Keratinocyte (primary cell): ENCODE measurements around the gene KLHL29. TPM values are rescaled to one million over a fixed set of nuclear protein-coding genes. Genes with fewer than 3 reads are reported as not detected.
A peak's percentile ranks its signal among the peaks of the same experiment; 100 is the strongest.

Source experiments
- DNase-seq: peaks from one replicate; pipeline ENCODE4 v3.0.0-alpha.2; 2011; ENCODE audit warnings: low read depth, missing footprints, low spot score
- FAIRE-seq: peaks from 2 replicates; lab custom pipeline; 2011; peaks lifted over from hg19 to GRCh38; lab: Jason Lieb, UNC
- H2AFZ ChIP-seq: 2 replicates; pipeline ENCODE4 v1.6.0; 2012; ENCODE audit warnings: low read length, control low read depth, inconsistent platforms; ENCODE audit not compliant: control insufficient read depth
- H3K27ac ChIP-seq: 2 replicates; pipeline ENCODE4 v1.5.1; 2011; ENCODE audit warnings: low read length; ENCODE audit not compliant: control insufficient read depth, insufficient read depth
- H3K27me3 ChIP-seq: 3 replicates; pipeline ENCODE4 v1.6.0; 2011; ENCODE audit warnings: low read length; ENCODE audit not compliant: control insufficient read depth, insufficient read depth; ENCODE audit errors: extremely low read depth
- H3K36me3 ChIP-seq, 2 experiments: 2 replicates in 1 of 2; 3 replicates in 1 of 2; pipeline ENCODE4 v1.5.1; 2011; ENCODE audit warnings: low read length in 2 of 2, mild to moderate bottlenecking in 1 of 2; ENCODE audit not compliant: control insufficient read depth in 2 of 2, insufficient read depth in 2 of 2; ENCODE audit errors: extremely low read depth in 1 of 2
- H3K4me1 ChIP-seq: 3 replicates; pipeline ENCODE4 v1.5.1; 2011; ENCODE audit warnings: low read length; ENCODE audit not compliant: control insufficient read depth, insufficient read depth; ENCODE audit errors: extremely low read depth
- H3K4me2 ChIP-seq: 3 replicates; pipeline ENCODE4 v1.6.0; 2011; ENCODE audit warnings: low read depth, low read length; ENCODE audit not compliant: control insufficient read depth, insufficient read depth; ENCODE audit errors: extremely low read depth
- H3K4me3 ChIP-seq, 3 experiments: fragments of 200-600 bp in 1 of 3; sonication (generic) in 1 of 3; 2 replicates in 2 of 3; 3 replicates in 1 of 3; pipeline ENCODE4 v1.5.1; 2011 to 2016; ENCODE audit warnings: low read length in 3 of 3, mild to moderate bottlenecking in 3 of 3, control low read depth in 2 of 3, inconsistent platforms in 1 of 3, low read depth in 1 of 3, mixed read lengths in 1 of 3, mixed run types in 1 of 3, moderate library complexity in 1 of 3; ENCODE audit not compliant: control insufficient read depth in 2 of 3, insufficient read depth in 2 of 3; ENCODE audit errors: extremely low read depth in 1 of 3
- H3K79me2 ChIP-seq: 2 replicates; pipeline ENCODE4 v1.6.0; 2012; ENCODE audit warnings: low read length; ENCODE audit not compliant: control insufficient read depth, insufficient read depth
- H3K9ac ChIP-seq: 3 replicates; pipeline ENCODE4 v1.6.0; 2011; ENCODE audit warnings: low read length; ENCODE audit not compliant: control insufficient read depth, insufficient read depth; ENCODE audit errors: extremely low read depth
- H3K9me1 ChIP-seq: 3 replicates; pipeline ENCODE4 v1.6.0; 2011; ENCODE audit warnings: low read length; ENCODE audit not compliant: control insufficient read depth, insufficient read depth; ENCODE audit errors: extremely low read depth
- H3K9me3 ChIP-seq: 2 replicates; pipeline ENCODE4 v1.5.1; 2012; ENCODE audit warnings: low read depth, low read length; ENCODE audit not compliant: control insufficient read depth
- H4K20me1 ChIP-seq: 3 replicates; pipeline ENCODE4 v1.6.0; 2011; ENCODE audit warnings: low read length; ENCODE audit not compliant: control insufficient read depth, insufficient read depth; ENCODE audit errors: extremely low read depth
- CTCF ChIP-seq, 3 experiments: IDR thresholded peaks in 1 of 3; conservative IDR thresholded peaks in 1 of 3; optimal IDR thresholded peaks in 1 of 3; 2 replicates in 2 of 3; 3 replicates in 1 of 3; pipeline versions ENCODE3 to v1.5.1; 2011; ENCODE audit warnings: low read length in 3 of 3, mild to moderate bottlenecking in 3 of 3, moderate library complexity in 2 of 3, control low read depth in 1 of 3, inconsistent platforms in 1 of 3; ENCODE audit not compliant: insufficient read depth in 2 of 3; ENCODE audit errors: extremely low read depth in 1 of 3
- EZH2 ChIP-seq: IDR thresholded peaks from one replicate; pipeline ENCODE4 v1.6.1; 2012; ENCODE audit warnings: inconsistent platforms, mild to moderate bottlenecking, low read length, moderate library complexity
- dilution Hi-C: fragments of 300-500 bp; cut with MboI; formaldehyde crosslinking; loops from one replicate; pipeline ENCODE4 v1.7.0; 2020; ENCODE audit warnings: low sequenced_read_pairs; ENCODE audit not compliant: extremely low pct_ligation_motif_present
- polyA plus RNA-seq, 5 experiments: library from polyadenylated mRNA; depleted of rRNA in 3 of 5; stranded (reverse) in 3 of 5; stranded (forward) in 1 of 5; unstranded in 1 of 5; fragments of >200 nt; gene quantifications; 1 replicate in 1 of 5; 2 replicates in 3 of 5; 3 replicates in 1 of 5; pipeline versions ENCODE4 v1.2.1 to v1.2.3, GENCODE V29; 2011 to 2012; ENCODE audit warnings: missing spikeins in 2 of 5, low read depth in 1 of 5, low replicate concordance in 1 of 5

KLHL29 gene
- polyA plus RNA-seq, 1 donor (not counting 4 experiments of a cell fraction or from before 2014, with no cell fraction given): 4.7 TPM

GRCh38 chr2:23366720-23367119 is 18.3 kb upstream of the KLHL29 start:
- DNase-seq (no peak), FAIRE-seq (no peak)
- no peak overlapping the region for H3K4me2 ChIP-seq
- no peak overlapping the region for H3K27ac ChIP-seq
- H3K9me1 ChIP-seq: no peaks in the 10 kb centered on the region
- dilution Hi-C loops: no loop called here
- no peaks in the 10 kb centered on the region for H3K27me3 ChIP-seq
- no peaks in the 10 kb centered on the region for H4K20me1 ChIP-seq
- H3K4me3 ChIP-seq: no peak overlapping the region
- peaks cover 11% of the 10 kb centered on the region for H3K4me1 ChIP-seq
- H3K36me3 ChIP-seq: no peaks in the 10 kb centered on the region
- TF ChIP-seq EZH2: no peak
- H3K79me2 ChIP-seq: no peaks in the 10 kb centered on the region
- H3K9me3 ChIP-seq: no peaks in the 10 kb centered on the region
- no peak overlapping the region for H2AFZ ChIP-seq
- H3K9ac ChIP-seq: no peak overlapping the region

DNA sequence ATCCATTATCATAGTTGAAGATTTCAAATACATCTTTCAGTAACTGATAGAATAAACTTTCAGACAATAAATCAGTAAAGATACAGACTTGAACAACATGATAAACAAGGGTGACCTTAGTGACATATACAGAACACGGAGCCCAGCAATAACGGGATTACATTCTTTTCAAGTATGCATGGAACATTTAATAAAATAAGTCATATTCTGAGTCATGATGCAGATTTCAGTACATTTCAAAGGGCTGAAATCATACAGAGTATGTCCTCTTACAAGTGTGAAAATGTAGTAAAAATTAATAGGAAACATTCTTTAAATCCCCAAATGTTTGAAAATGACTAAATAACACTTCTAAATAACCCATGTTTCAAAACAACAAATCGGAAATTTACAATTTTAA is 17.2 kb upstream of the KLHL29 start:
- H4K20me1 ChIP-seq: no peaks in the 10 kb centered on the region
- dilution Hi-C loops: no loop called here
- H2AFZ ChIP-seq: no peak overlapping the region
- H3K79me2 ChIP-seq: no peaks in the 10 kb centered on the region
- no peak overlapping the region for H3K4me3 ChIP-seq
- no peaks in the 10 kb centered on the region for H3K27me3 ChIP-seq
- no peaks in the 10 kb centered on the region for H3K36me3 ChIP-seq
- FAIRE-seq (peak; percentile 69), DNase-seq (no peak)
- peaks cover 11% of the 10 kb centered on the region for H3K4me1 ChIP-seq
- no peak overlapping the region for H3K9ac ChIP-seq
- H3K9me1 ChIP-seq: no peaks in the 10 kb centered on the region
- peak overlapping the region; percentile 40 for H3K4me2 ChIP-seq
- H3K9me3 ChIP-seq: no peaks in the 10 kb centered on the region
- peak overlapping the region; percentile 48 for H3K27ac ChIP-seq
- TF ChIP-seq EZH2 (no peak), CTCF (optimal IDR thresholded peaks at IDR 0.05 in 1 of 3, IDR thresholded peaks at IDR 0.05 in 1 of 3, conservative IDR thresholded peaks at IDR 0.05 in 1 of 3; ENCODE audit: extremely low read depth in 1 of 3, insufficient read depth in 2 of 3, low read length in 3 of 3) (no peak)

DNA sequence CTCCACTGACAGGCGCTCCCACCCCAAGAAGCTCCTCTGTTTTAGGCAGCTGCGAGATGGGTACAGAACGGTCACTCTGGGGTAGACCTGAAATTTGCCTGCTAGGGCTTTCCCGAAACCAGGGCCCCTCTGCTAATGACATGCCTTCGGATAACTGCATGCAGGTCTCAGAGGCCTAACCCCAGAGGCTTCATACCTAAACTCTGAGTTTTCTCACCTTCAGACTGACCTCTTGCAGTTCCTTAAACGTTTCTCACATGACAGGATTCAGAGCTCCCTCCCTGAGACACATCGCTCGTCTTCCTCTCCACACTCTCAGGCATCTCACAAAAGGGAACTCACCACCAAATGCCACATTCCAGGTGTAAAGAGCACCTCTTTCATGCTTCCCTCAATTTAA is 11.3 kb upstream of the KLHL29 start:
- Histone ChIP-seq H3K27ac (no peak overlapping the region), H3K4me3 (no peak overlapping the region), H4K20me1 (no peaks in the 10 kb centered on the region), H2AFZ (no peak overlapping the region), H3K79me2 (no peaks in the 10 kb centered on the region), H3K36me3 (no peaks in the 10 kb centered on the region), H3K4me1 (peaks cover 13% of the 10 kb centered on the region), H3K27me3 (no peaks in the 10 kb centered on the region), H3K9ac (no peak overlapping the region), H3K4me2 (no peak overlapping the region), H3K9me1 (no peaks in the 10 kb centered on the region), H3K9me3 (no peaks in the 10 kb centered on the region)
- TF ChIP-seq CTCF (optimal IDR thresholded peaks at IDR 0.05 in 1 of 3, IDR thresholded peaks at IDR 0.05 in 1 of 3, conservative IDR thresholded peaks at IDR 0.05 in 1 of 3; ENCODE audit: extremely low read depth in 1 of 3, insufficient read depth in 2 of 3, low read length in 3 of 3) (no peak), EZH2 (no peak)
- FAIRE-seq (no peak), DNase-seq (no peak)
- dilution Hi-C loops: no loop called here
